K562 (cell line): ENCODE results near the gene TXNDC15. TPM values are rescaled to one million over a fixed set of nuclear protein-coding genes. Genes with fewer than 3 reads are reported as not detected.

Experiments used
- ATAC-seq: fragments of 200-7000 bp; cut with Tn5 transposase; 3 replicates; pipeline ENCODE4 v1.9.1; 2020; ENCODE audit warnings: moderate library complexity
- BruUV-seq: library from RNA; stranded (reverse); fragments of 400-500 nt; replicated peaks from 2 replicates; lab custom pipeline; 2021; lab: Mats Ljungman, UMichigan
- CTCF ChIA-PET: fragments of 300-600 bp; formaldehyde crosslinking; extraction: SDS; loops from one replicate; lab custom pipeline; 2021; ENCODE audit warnings: low intra/inter-chr PET ratio; lab: Yijun Ruan, JAX
- POLR2A ChIA-PET: fragments of 300-600, 350-650 bp; sonication (Branson Sonifier 250); formaldehyde crosslinking; extraction: SDS; loops from one replicate; lab custom pipeline; 2021; ENCODE audit warnings: antibody characterized with exemption, inconsistent platforms; lab: Yijun Ruan, JAX
- DNase-seq, 4 experiments: peaks; one replicate each; pipeline versions ENCODE4 v3.0.0 to v3.0.0-alpha.2; 2011 to 2018; ENCODE audit warnings: low spot score in 3 of 4, mixed read lengths in 3 of 4; ENCODE audit errors: extremely low read depth in 1 of 4
- FAIRE-seq: peaks from 2 replicates; lab custom pipeline; 2011; peaks lifted over from hg19 to GRCh38; lab: Jason Lieb, UNC
- H2AFZ ChIP-seq: 2 replicates; pipeline ENCODE4 v1.6.0; 2011; ENCODE audit warnings: low read depth, low read length, control low read depth, inconsistent platforms
- H3K27ac ChIP-seq: fragments of 200-600 bp; 3 replicates; pipeline ENCODE4 v1.8.0; 2011; ENCODE audit warnings: low read depth, mild to moderate bottlenecking, control low read depth, inconsistent platforms, low read length, moderate library complexity, mixed read lengths; ENCODE audit errors: extremely low read depth
- H3K27me3 ChIP-seq, 2 experiments: fragments of 300-600 bp in 1 of 2; 2 replicates in 1 of 2; 3 replicates in 1 of 2; pipeline versions ENCODE4 v1.6.0 to v1.8.0; 2011; ENCODE audit warnings: inconsistent platforms in 2 of 2, low read length in 2 of 2, mild to moderate bottlenecking in 1 of 2, mixed read lengths in 1 of 2, moderate library complexity in 1 of 2; ENCODE audit not compliant: control insufficient read depth in 2 of 2, insufficient read depth in 2 of 2
- H3K36me3 ChIP-seq: fragments of 300-600 bp; 3 replicates; pipeline ENCODE4 v1.8.0; 2011; ENCODE audit warnings: mild to moderate bottlenecking, low read length, inconsistent platforms; ENCODE audit not compliant: control insufficient read depth, insufficient read depth
- H3K4me1 ChIP-seq, 2 experiments: fragments of 200-600 bp in 1 of 2; replicated peaks in 1 of 2; 2 replicates in 1 of 2; 3 replicates in 1 of 2; pipeline versions ENCODE4 v1.5.1 to v1.8.0; 2011; ENCODE audit warnings: inconsistent platforms in 2 of 2, low read length in 2 of 2, mild to moderate bottlenecking in 1 of 2, mixed read lengths in 1 of 2, moderate library complexity in 1 of 2; ENCODE audit not compliant: control insufficient read depth in 2 of 2, insufficient read depth in 2 of 2
- H3K4me2 ChIP-seq: 2 replicates; pipeline ENCODE4 v1.6.1; 2011; ENCODE audit warnings: low read length, control low read depth, inconsistent platforms, mixed read lengths; ENCODE audit not compliant: insufficient read depth
- H3K4me3 ChIP-seq: fragments of 200-600 bp; sonication (generic), shearing (Covaris generic); 2 replicates; pipeline ENCODE4 v1.5.1; 2016; ENCODE audit warnings: control low read depth, inconsistent platforms
- H3K79me2 ChIP-seq: fragments of 200-600 bp; 3 replicates; pipeline ENCODE4 v1.8.0; 2011; ENCODE audit warnings: low read length, inconsistent platforms; ENCODE audit not compliant: control insufficient read depth, insufficient read depth
- H3K9ac ChIP-seq, 2 experiments: 2 replicates each; pipeline versions ENCODE4 v1.6.0 to v1.6.1; 2011; ENCODE audit warnings: low read depth in 2 of 2, low read length in 2 of 2, control low read depth in 1 of 2, inconsistent platforms in 1 of 2, mild to moderate bottlenecking in 1 of 2, mixed read lengths in 1 of 2; ENCODE audit not compliant: insufficient read depth in 1 of 2
- H3K9me1 ChIP-seq: one replicate; pipeline ENCODE4 v1.6.0; 2011; ENCODE audit warnings: inconsistent platforms, mild to moderate bottlenecking, low read length, moderate library complexity; ENCODE audit not compliant: control insufficient read depth, insufficient read depth
- H3K9me3 ChIP-seq: replicated peaks from 2 replicates; pipeline ENCODE4 v1.5.1; 2011; ENCODE audit warnings: low read depth, low read length, inconsistent platforms; ENCODE audit not compliant: control insufficient read depth, insufficient read depth
- H4K20me1 ChIP-seq: replicated peaks from 2 replicates; pipeline ENCODE4 v1.6.1; 2011; ENCODE audit warnings: low read length, inconsistent platforms, mixed read lengths; ENCODE audit not compliant: control insufficient read depth, insufficient read depth
- CBX1 ChIP-seq: sonication (generic); IDR thresholded peaks from 2 replicates; pipeline ENCODE4 v1.6.1; 2016; ENCODE audit warnings: antibody characterized with exemption, low read depth, mild to moderate bottlenecking
- CTCF ChIP-seq, 3 experiments: IDR thresholded peaks in 2 of 3; conservative IDR thresholded peaks in 1 of 3; 2 replicates each; pipeline ENCODE4 v1.5.1; 2011 to 2012; ENCODE audit warnings: low read length in 3 of 3, mild to moderate bottlenecking in 3 of 3, control low read depth in 2 of 3, improper control_type of control experiment in 1 of 3, inconsistent platforms in 1 of 3, low read depth in 1 of 3, mixed read lengths in 1 of 3, moderate library complexity in 1 of 3; ENCODE audit not compliant: insufficient read depth in 2 of 3
- FOXA1 ChIP-seq: fragments of 450-650 bp; IDR thresholded peaks from 2 replicates; pipeline ENCODE4 v1.6.1; 2016; ENCODE audit warnings: mild to moderate bottlenecking, borderline replicate concordance
- MEF2D ChIP-seq: conservative IDR thresholded peaks from 2 replicates; pipeline ENCODE4 v1.6.1; 2016; ENCODE audit warnings: low read depth, missing genetic modification characterization, missing compliant biosample characterization
- MTA1 ChIP-seq: fragments of 450-650 bp; IDR thresholded peaks from 2 replicates; pipeline ENCODE4 v1.6.1; 2017; ENCODE audit warnings: borderline replicate concordance
- MYNN ChIP-seq, 2 experiments: sonication (generic); formaldehyde crosslinking in 1 of 2; IDR thresholded peaks; 2 replicates each; pipeline versions ENCODE4 v1.5.0 to v1.6.1; 2016 to 2020; ENCODE audit warnings: antibody characterized with exemption in 1 of 2, missing genetic modification reagents in 1 of 2
- NCOA1 ChIP-seq: fragments of 450-650 bp; IDR thresholded peaks from 2 replicates; pipeline ENCODE4 v1.6.1; 2016; ENCODE audit warnings: low read depth
- NFATC3 ChIP-seq: fragments of 450-650 bp; IDR thresholded peaks from 2 replicates; pipeline ENCODE4 v1.6.1; 2017; ENCODE audit warnings: mild to moderate bottlenecking
- NR2C1 ChIP-seq, 2 experiments: fragments of 450-650 bp; IDR thresholded peaks; 2 replicates each; pipeline ENCODE4 v1.6.1; 2017; ENCODE audit warnings: mild to moderate bottlenecking in 2 of 2, antibody characterized with exemption in 1 of 2, inconsistent platforms in 1 of 2, missing compliant biosample characterization in 1 of 2, missing genetic modification characterization in 1 of 2
- NR4A1 ChIP-seq, 2 experiments: fragments of 250-450 bp in 1 of 2; fragments of 450-650 bp in 1 of 2; sonication (Bioruptor Pico) in 1 of 2; IDR thresholded peaks; 2 replicates each; pipeline versions ENCODE4 v1.4.0 to v1.6.1; 2016 to 2020; ENCODE audit warnings: mild to moderate bottlenecking in 2 of 2, missing compliant biosample characterization in 1 of 2, missing genetic modification characterization in 1 of 2, moderate library complexity in 1 of 2
- POLR3G ChIP-seq: IDR thresholded peaks from 2 replicates; pipeline ENCODE4 v1.6.1; 2011; ENCODE audit not compliant: insufficient read length, insufficient replicate concordance; ENCODE audit errors: extremely low read depth
- TRIM28 ChIP-seq: fragments of 450-650 bp; IDR thresholded peaks from 2 replicates; pipeline ENCODE4 v1.6.1; 2017
- U2AF2 ChIP-seq: fragments of 200-400 bp; formaldehyde crosslinking; optimal IDR thresholded peaks from 2 replicates; pipeline ENCODE3; 2017; ENCODE audit warnings: low read depth, mild to moderate bottlenecking, low read length
- ZFP91 ChIP-seq: sonication (generic); formaldehyde crosslinking; IDR thresholded peaks from 2 replicates; pipeline ENCODE4 v1.8.0; 2022; ENCODE audit warnings: mild to moderate bottlenecking, missing genetic modification reagents
- ZNF217 ChIP-seq: sonication (generic); formaldehyde crosslinking; IDR thresholded peaks from 2 replicates; pipeline ENCODE4 v1.8.0; 2022; ENCODE audit warnings: mild to moderate bottlenecking, missing genetic modification reagents
- ZNF511 ChIP-seq: sonication (generic); formaldehyde crosslinking; IDR thresholded peaks from 2 replicates; pipeline ENCODE4 v1.8.0; 2022; ENCODE audit warnings: mild to moderate bottlenecking, missing genetic modification reagents
- WGBS: fragments of 100-300 bp; shearing (Covaris generic); methylation state at CpG from one replicate; pipeline ENCODE4 v1.1.6; 2016; ENCODE audit warnings: low coverage, mixed read lengths; ENCODE audit not compliant: insufficient coverage; ENCODE audit errors: missing lambda C conversion rate; 5-methylcytosine and 5-hydroxymethylcytosine counted together
- in situ Hi-C: fragments of 300-500 bp; cut with MboI; formaldehyde crosslinking; loops from 4 replicates; pipeline ENCODE4 v1.15.0; 2018; ENCODE audit warnings: inconsistent platforms, mixed read lengths
- intact Hi-C: fragments of 100-400 bp; cut with micrococcal nuclease; formaldehyde crosslinking; loops from 2 replicates; pipeline ENCODE4 v1.14.2; 2022
- polyA plus RNA-seq, 8 experiments: library from polyadenylated mRNA; depleted of rRNA in 4 of 8; stranded (reverse) in 5 of 8; unstranded in 3 of 8; fragments of >200 nt; fragmentation: Nextera tagmentation in 2 of 8; fragmentation: Illumina TruSeq in 1 of 8; extraction: Ambion mirVana in 2 of 8; extraction: Trizol in 1 of 8; gene quantifications; 2 replicates each; pipeline versions ENCODE4 v1.2.1 to v1.2.3, GENCODE V29; 2011 to 2014; ENCODE audit warnings: inconsistent platforms in 1 of 8, missing spikeins in 1 of 8
- total RNA-seq, 7 experiments: library from RNA; depleted of rRNA in 6 of 7; stranded (reverse); fragments of >200 nt in 6 of 7; fragmentation: Illumina TruSeq in 2 of 7; extraction: Trizol in 2 of 7; gene quantifications; 2 replicates each; pipeline versions ENCODE4 v1.2.1 to v1.2.3, GENCODE V29; 2011 to 2021; ENCODE audit warnings: low replicate concordance in 1 of 7

Gene TXNDC15
- total and polyA plus RNA-seq, 9 of the 15 experiments (the other 6 are each of a cell fraction or from before 2014, with no cell fraction given), result 3.0 to 15.4 (median 12.3) TPM

- Histone ChIP-seq H2AFZ (peak within 1 kb of the TSS; percentile 81), H3K9me1 (no peaks in the 10 kb centered on the region), H3K9ac (peak within 1 kb of the TSS; percentile 96), H3K79me2 (peaks cover 44% of the 10 kb centered on the region), H3K27ac (peak within 1 kb of the TSS; percentile 96), H3K9me3 (no peaks in the 10 kb centered on the region), H3K36me3 (peaks cover 40% of the 10 kb centered on the region), H3K4me3 (peak within 1 kb of the TSS; percentile 93), H3K4me2 (peak within 1 kb of the TSS; percentile 84), H4K20me1 (no peaks in the 10 kb centered on the region), H3K27me3 (no peaks in the 10 kb centered on the region), H3K4me1 (peaks cover 16 to 34% of the 10 kb centered on the region in 2 experiments; a peak in 4 of 5 replicates)
- in situ Hi-C loops (no loop called here), intact Hi-C loops (loop anchor here (2.0 to 5.0 kb wide), 3 partner anchors 59 to 454 kb away; partner anchors contain the start of genes CAMLG and PCBD2)
- WGBS, result under 1% methylated on average over 62 of the region's 84 CpGs
- FAIRE-seq (peak; percentile 75), ATAC-seq (peak; percentile 93), DNase-seq (peak; percentile 90 to 97 (median 91))
- ChIA-PET POLR2A (interaction anchor here (0.5 to 1.2 kb wide), 16 partner anchors 10 to 670 kb away, joined by 3 to 11 read pairs (median 3); partner anchors contain the start of genes DDX46 and TXNDC15), CTCF (interaction anchor here (1.1 kb wide), 1 partner anchor 60 kb away, joined by 3 read pairs; no protein-coding TSS in a partner anchor)
- BruUV-seq, result no TSS peak
- TF ChIP-seq TRIM28, result no peak
- no peak for TF ChIP-seq NR2C1 (IDR thresholded peaks at IDR 0.05)
- TF ChIP-seq NR2C1 (tag; IDR thresholded peaks at IDR 0.05), result peak; percentile 69
- no peak for TF ChIP-seq POLR3G
- TF ChIP-seq U2AF2, result no peak
- no peak; the same call in 1 of the 2 replicates for TF ChIP-seq MYNN (IDR thresholded peaks at IDR 0.05)
- no peak for TF ChIP-seq MYNN (CRISPR knock-in tag; IDR thresholded peaks at IDR 0.05)
- no peak for TF ChIP-seq CTCF (IDR thresholded peaks at IDR 0.05 in 2 of 3, conservative IDR thresholded peaks at IDR 0.05 in 1 of 3; ENCODE audit: insufficient read depth in 2 of 3, low read depth in 1 of 3, low read length in 3 of 3)
- peak; percentile 87; the same call in 1 of the 2 replicates for TF ChIP-seq CBX1
- TF ChIP-seq ZFP91 (CRISPR knock-in tag), result peak; percentile 40; the same call in 1 of the 2 replicates
- no peak for TF ChIP-seq NCOA1
- no peak for TF ChIP-seq NFATC3
- TF ChIP-seq MTA1, result no peak
- no peak for TF ChIP-seq MEF2D (tag)
- TF ChIP-seq FOXA1, result no peak
- TF ChIP-seq ZNF511, result peak; percentile 63
- TF ChIP-seq ZNF217, result no peak
- TF ChIP-seq NR4A1 (CRISPR knock-in tag; IDR thresholded peaks at IDR 0.05), result no peak
- 0 out of 2 replicates have a peak, but pooled peaks have one; percentile 45 for TF ChIP-seq NR4A1 (tag; IDR thresholded peaks at IDR 0.05)
Measured at GRCh38 chr5:134845852-134846640, 28.1 kb upstream of the TXNDC15 start, which contains the start of gene C5orf24. Gene C5orf24 (plus strand): TSS chr5:134845968. CDS start chr5:134854901, 8,933 bp downstream.
